Parathyroid adenoma (tissue), 2 donors: ENCODE results near the gene GNG11.
"Not testable (repeated sequence)": the region's sequence is repeated elsewhere in the genome, so short reads cannot be mapped to it uniquely, and the experiment has no call there.

Experiments
- H2AFZ ChIP-seq: fragments of 300-600 bp; sonication (generic); one replicate; pipeline ENCODE4 v1.7.0; 2017; ENCODE audit warnings: antibody characterized with exemption, mild to moderate bottlenecking
- H3K27ac ChIP-seq: fragments of 300-600 bp; sonication (generic); one replicate; pipeline ENCODE4 v1.7.0; 2017
- H3K27me3 ChIP-seq: fragments of 300-600 bp; sonication (generic); one replicate; pipeline ENCODE4 v1.7.0; 2017; ENCODE audit warnings: low read length; ENCODE audit not compliant: control insufficient read depth, insufficient read depth
- H3K36me3 ChIP-seq: fragments of 300-600 bp; sonication (generic); one replicate; pipeline ENCODE4 v1.7.0; 2017; ENCODE audit warnings: low read length; ENCODE audit not compliant: control insufficient read depth, insufficient read depth
- H3K4me1 ChIP-seq: fragments of 300-600 bp; sonication (generic); one replicate; pipeline ENCODE4 v1.7.0; 2017; ENCODE audit warnings: control low read depth
- H3K4me2 ChIP-seq: fragments of 300-600 bp; sonication (generic); one replicate; pipeline ENCODE4 v1.7.0; 2017; ENCODE audit warnings: low read length
- H3K4me3 ChIP-seq: fragments of 300-600 bp; sonication (generic); one replicate; pipeline ENCODE4 v1.7.0; 2017; ENCODE audit warnings: low read depth, low read length
- H3K79me2 ChIP-seq: fragments of 300-600 bp; sonication (generic); one replicate; pipeline ENCODE4 v1.7.0; 2017; ENCODE audit warnings: control low read depth
- H3K9ac ChIP-seq: fragments of 300-600 bp; sonication (generic); one replicate; pipeline ENCODE4 v1.7.0; 2017; ENCODE audit warnings: mild to moderate bottlenecking
- H3K9me3 ChIP-seq: fragments of 300-600 bp; sonication (generic); one replicate; pipeline ENCODE4 v1.7.0; 2017; ENCODE audit warnings: low read length; ENCODE audit not compliant: control insufficient read depth
- TF ChIP-seq, protein P1 (sequence below): fragments of 300-600 bp; sonication (generic); IDR thresholded peaks from one replicate; pipeline ENCODE4 v1.7.0; 2017; ENCODE audit warnings: antibody characterized with exemption, mild to moderate bottlenecking
- donor health status: primary hyperparathyroidism.

The GNG11 gene

DNA sequence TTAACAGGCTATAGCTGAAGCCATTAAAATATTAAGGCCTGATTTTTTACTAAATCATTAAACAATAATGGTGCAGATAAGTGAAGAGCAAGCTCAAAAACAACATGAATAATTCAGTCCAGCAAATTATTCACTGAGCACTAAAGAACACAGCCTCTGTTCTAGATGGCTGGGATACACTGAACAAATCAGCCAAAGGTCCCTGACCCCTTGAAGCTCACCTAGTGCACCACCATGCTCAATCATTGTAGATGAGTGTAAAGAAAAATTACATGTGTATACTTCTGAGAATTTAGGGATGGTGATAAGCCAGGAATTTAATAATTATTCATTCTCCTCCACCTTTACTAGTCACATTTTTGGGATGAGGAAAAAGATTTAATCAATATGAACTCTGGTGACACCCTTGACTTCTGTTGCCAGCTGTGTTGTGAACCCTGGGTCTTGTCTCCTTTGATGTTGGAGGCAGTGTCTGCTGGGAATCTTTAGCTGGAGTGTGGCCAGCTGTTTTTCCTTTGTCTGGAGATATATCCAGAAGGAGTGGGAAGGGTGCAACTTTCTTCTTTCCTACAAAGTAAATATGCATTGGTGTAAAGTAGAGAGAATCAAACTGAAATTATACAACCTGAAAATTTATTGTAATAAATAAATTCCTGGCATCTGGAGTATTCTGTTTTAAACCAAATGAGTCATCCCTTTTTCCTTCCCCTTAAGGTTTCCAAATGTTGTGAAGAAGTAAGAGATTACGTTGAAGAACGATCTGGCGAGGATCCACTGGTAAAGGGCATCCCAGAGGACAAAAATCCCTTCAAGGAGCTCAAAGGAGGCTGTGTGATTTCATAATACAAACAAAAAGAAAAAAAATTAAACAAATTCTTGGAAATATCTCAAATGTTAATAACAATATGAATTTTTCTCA is 11.2 kb upstream of the GNG11 start:
- H3K27ac ChIP-seq = no peak overlapping the region
- TF ChIP-seq, protein P1, sequence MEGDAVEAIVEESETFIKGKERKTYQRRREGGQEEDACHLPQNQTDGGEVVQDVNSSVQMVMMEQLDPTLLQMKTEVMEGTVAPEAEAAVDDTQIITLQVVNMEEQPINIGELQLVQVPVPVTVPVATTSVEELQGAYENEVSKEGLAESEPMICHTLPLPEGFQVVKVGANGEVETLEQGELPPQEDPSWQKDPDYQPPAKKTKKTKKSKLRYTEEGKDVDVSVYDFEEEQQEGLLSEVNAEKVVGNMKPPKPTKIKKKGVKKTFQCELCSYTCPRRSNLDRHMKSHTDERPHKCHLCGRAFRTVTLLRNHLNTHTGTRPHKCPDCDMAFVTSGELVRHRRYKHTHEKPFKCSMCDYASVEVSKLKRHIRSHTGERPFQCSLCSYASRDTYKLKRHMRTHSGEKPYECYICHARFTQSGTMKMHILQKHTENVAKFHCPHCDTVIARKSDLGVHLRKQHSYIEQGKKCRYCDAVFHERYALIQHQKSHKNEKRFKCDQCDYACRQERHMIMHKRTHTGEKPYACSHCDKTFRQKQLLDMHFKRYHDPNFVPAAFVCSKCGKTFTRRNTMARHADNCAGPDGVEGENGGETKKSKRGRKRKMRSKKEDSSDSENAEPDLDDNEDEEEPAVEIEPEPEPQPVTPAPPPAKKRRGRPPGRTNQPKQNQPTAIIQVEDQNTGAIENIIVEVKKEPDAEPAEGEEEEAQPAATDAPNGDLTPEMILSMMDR = no peak
- H3K9ac ChIP-seq = no peak overlapping the region

DNA sequence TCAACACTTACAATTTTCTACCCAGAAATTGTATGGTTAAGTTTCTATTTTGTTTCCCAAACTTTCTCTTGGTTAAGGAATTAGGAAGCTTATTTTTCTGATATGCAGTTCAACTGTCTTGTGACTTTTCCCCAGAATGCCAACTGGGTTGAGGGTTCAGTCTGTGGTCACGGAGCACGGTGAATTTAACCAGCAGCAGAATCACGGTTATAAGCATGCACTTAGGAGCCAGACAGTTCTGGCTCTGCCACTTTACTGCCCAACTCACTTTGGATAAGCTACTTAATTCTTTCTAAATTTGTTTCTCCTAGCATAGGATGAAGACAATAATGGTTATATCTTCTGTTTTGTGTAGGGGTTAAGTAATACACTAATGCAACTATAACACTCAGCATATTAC is 10.3 kb upstream of the GNG11 start:
- not testable (repeated sequence) for H3K4me3 ChIP-seq, H3K79me2 ChIP-seq, H3K4me1 ChIP-seq, H3K27me3 ChIP-seq, H3K27ac ChIP-seq, H2AFZ ChIP-seq, H3K36me3 ChIP-seq, H3K4me2 ChIP-seq, H3K9me3 ChIP-seq, H3K9ac ChIP-seq

More for the DNA sequence above, 11.2 kb upstream of the GNG11 start:
- Histone ChIP-seq H3K4me2 (no peak overlapping the region), H3K79me2 (no peaks in the 10 kb centered on the region), H3K27me3 (no peaks in the 10 kb centered on the region), H3K4me1 (no peaks in the 10 kb centered on the region), H3K4me3 (no peak overlapping the region), H2AFZ (no peak overlapping the region), H3K9me3 (no peaks in the 10 kb centered on the region), H3K36me3 (no peaks in the 10 kb centered on the region)

DNA sequence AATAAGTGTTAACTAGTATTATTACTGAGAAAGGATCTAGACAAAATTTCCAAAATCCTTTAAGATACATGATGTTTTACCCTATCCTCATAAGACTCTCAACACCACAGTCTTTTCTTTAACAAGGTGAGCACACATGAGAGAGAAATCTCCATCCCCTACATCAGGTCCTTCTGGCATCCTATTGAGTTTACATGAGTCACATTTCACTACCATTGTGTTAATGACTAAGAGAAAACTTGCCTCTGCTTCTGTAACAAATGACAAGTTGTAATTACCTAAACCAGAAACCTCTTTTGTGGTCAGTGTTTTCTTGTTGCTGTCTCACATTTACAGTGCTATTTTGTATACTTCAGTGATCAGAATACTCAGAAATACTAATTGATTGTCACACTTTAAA is 9.9 kb upstream of the GNG11 start:
- not testable (repeated sequence) for H3K9me3 ChIP-seq, H3K27ac ChIP-seq, H3K9ac ChIP-seq, H3K27me3 ChIP-seq, H2AFZ ChIP-seq, H3K4me3 ChIP-seq, H3K4me2 ChIP-seq, H3K36me3 ChIP-seq, H3K79me2 ChIP-seq, H3K4me1 ChIP-seq

DNA sequence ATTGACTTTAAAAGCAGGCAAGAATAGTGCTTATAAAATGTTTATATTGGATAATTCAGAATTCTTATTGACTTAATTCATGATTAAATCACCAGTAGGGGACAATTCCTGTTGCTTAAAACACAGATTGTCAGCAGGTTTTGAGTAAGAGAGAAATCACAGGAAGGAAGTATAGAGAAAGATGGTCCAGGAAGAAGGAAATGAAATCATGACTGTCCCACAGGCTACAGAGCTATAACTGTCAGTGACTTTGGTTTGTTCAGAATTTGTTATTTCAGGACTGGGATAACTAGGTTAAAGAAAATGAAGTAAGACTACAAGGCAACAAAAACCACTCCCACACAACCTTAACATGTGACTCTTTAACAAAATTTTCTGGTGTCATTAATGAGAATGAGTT is 8.3 kb upstream of the GNG11 start:
- no peaks in the 10 kb centered on the region for H3K9me3 ChIP-seq
- H3K36me3 ChIP-seq = no peaks in the 10 kb centered on the region
- H2AFZ ChIP-seq = no peak overlapping the region
- H3K4me2 ChIP-seq = no peak overlapping the region
- no peaks in the 10 kb centered on the region for H3K27me3 ChIP-seq
- H3K9ac ChIP-seq = no peak overlapping the region
- H3K4me3 ChIP-seq = no peak overlapping the region
- TF ChIP-seq, protein P1 = no peak
- no peaks in the 10 kb centered on the region for H3K79me2 ChIP-seq
- H3K27ac ChIP-seq = no peak overlapping the region
- H3K4me1 ChIP-seq = no peaks in the 10 kb centered on the region

DNA sequence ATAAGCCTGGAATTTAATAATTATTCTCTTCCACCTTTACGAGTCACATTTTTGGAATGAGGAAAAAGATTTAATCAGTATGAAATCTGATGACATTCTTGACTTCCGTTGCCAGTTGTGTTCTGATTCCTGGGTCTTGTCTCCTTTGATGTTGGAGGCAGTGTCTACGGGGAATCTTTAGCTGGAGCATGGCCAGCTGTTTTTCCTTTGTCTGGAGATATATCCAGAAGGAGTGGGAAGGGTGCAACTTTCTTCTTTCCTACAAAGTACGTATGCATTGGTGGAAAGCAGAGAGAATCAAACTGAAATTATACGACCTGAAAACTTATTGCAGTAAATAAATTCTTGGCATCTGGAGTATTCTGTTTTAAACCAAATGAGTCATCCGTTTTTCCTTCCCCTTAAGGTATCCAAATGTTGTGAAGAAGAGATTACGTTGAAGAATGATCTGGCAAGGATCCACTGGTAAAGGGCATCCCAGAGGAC is 6.9 kb upstream of the GNG11 start:
- H3K4me1 ChIP-seq = no peaks in the 10 kb centered on the region
- no peaks in the 10 kb centered on the region for H3K27me3 ChIP-seq
- H3K27ac ChIP-seq = no peak overlapping the region
- no peaks in the 10 kb centered on the region for H3K36me3 ChIP-seq
- no peak overlapping the region for H3K9ac ChIP-seq
- TF ChIP-seq, protein P1 = no peak
- H2AFZ ChIP-seq = no peak overlapping the region
- no peak overlapping the region for H3K4me3 ChIP-seq
- H3K79me2 ChIP-seq = no peaks in the 10 kb centered on the region
- H3K9me3 ChIP-seq = no peaks in the 10 kb centered on the region
- no peak overlapping the region for H3K4me2 ChIP-seq

DNA sequence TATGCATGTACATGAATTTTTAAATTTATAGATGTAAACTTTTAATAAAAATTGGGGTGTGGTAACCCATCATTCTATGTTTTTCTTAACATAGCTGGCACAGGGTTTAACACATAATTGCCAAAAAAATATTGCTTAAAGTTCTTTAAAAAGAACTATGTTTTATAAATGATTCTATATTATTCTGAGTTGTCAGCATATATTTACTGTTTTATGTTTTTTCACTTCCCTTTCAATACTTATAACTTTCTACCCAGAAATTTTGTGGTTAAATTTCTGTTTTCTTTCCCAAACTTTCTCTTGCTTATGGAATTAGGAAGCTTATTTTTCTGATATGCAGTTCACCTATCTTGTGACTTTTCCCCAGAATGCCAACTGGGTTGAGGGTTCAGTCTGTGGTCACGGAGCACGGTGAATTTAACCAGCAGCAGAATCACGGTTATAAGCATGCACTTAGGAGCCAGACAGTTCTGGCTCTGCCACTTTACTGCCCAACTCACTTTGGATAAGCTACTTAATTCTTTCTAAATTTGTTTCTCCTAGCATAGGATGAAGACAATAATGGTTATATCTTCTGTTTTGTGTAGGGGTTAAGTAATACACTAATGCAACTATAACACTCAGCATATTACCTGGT is 6.2 kb upstream of the GNG11 start:
- H3K4me1 ChIP-seq, H3K79me2 ChIP-seq, H3K4me2 ChIP-seq, H3K9me3 ChIP-seq, H3K27ac ChIP-seq, H3K27me3 ChIP-seq, H3K4me3 ChIP-seq, H2AFZ ChIP-seq, H3K36me3 ChIP-seq, H3K9ac ChIP-seq: not testable (repeated sequence)

DNA sequence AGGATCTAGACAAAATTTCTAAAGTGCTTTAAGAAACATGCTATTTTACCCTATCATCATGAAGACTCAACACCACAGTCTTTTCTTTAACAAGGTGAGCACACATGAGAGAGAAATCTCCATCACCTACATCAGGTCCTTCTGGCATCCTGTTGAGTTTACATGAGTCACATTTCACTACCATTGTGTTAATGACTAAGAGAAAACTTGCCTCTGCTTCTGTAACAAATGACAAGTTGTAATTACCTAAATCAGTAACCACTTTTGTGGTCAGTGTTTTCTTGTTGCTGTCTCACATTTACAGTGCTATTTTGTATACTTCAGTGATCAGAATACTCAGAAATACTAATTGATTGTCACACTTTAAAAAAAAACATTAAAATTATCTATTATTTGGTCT is 5.6 kb upstream of the GNG11 start:
- not testable (repeated sequence) for H3K36me3 ChIP-seq, H3K79me2 ChIP-seq, H3K9me3 ChIP-seq, H3K4me1 ChIP-seq, H3K9ac ChIP-seq, H3K4me2 ChIP-seq, H3K4me3 ChIP-seq, H3K27me3 ChIP-seq, H3K27ac ChIP-seq, H2AFZ ChIP-seq

DNA sequence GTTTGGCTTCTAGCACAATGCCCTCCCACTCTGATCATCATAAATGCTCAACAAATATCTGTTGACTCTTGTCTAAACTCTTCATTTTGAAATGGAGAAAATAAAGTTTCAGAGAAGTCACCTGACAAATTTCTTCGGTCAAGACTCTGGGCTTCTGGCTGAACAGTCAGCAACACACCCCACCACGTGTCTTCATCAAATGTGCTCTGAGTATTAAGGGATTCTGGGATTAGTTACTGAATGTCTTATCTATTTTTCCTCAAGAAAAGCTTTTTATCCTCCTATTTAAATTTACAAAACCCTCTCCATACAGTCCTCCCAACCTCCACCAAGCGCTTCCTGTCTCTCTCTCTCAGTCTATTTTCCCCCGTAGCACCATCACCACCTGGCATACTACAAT is 5.2 kb upstream of the GNG11 start:
- H3K27ac ChIP-seq, H3K4me1 ChIP-seq, H3K4me3 ChIP-seq, H3K9ac ChIP-seq, H3K4me2 ChIP-seq, H3K9me3 ChIP-seq, H2AFZ ChIP-seq, H3K79me2 ChIP-seq, H3K36me3 ChIP-seq, H3K27me3 ChIP-seq: not testable (repeated sequence)
